GM12874 (cell line): ENCODE results near the gene BIRC2.

Experiments used
- CTCF ChIP-seq: IDR thresholded peaks from 2 replicates; pipeline ENCODE4 v1.5.1; 2011; ENCODE audit warnings: low read depth, mild to moderate bottlenecking, control low read depth, low read length, moderate library complexity; ENCODE audit not compliant: insufficient read depth

BIRC2 gene

GRCh38 chr11:102318469-102318868 lies 28.5 kb upstream of the BIRC2 start:
- no peak for TF ChIP-seq CTCF

- TF ChIP-seq CTCF: no peak
Measured at GRCh38 chr11:102319544-102319943, 27.5 kb upstream of the BIRC2 start.

- TF ChIP-seq CTCF: no peak
Measured at GRCh38 chr11:102320188-102320587, 26.8 kb upstream of the BIRC2 start.

GRCh38 chr11:102320679-102321078 lies 26.3 kb upstream of the BIRC2 start:
- no peak for TF ChIP-seq CTCF

GRCh38 chr11:102322560-102322959 lies 24.5 kb upstream of the BIRC2 start:
- no peak for TF ChIP-seq CTCF

GRCh38 chr11:102323542-102324251 lies 23.3 kb upstream of the BIRC2 start:
- no peak for TF ChIP-seq CTCF

GRCh38 chr11:102325088-102325487 lies 21.9 kb upstream of the BIRC2 start:
- no peak for TF ChIP-seq CTCF
